ENCODE measurements around the gene CCNC.

- TF ChIP-seq, protein P1, sequence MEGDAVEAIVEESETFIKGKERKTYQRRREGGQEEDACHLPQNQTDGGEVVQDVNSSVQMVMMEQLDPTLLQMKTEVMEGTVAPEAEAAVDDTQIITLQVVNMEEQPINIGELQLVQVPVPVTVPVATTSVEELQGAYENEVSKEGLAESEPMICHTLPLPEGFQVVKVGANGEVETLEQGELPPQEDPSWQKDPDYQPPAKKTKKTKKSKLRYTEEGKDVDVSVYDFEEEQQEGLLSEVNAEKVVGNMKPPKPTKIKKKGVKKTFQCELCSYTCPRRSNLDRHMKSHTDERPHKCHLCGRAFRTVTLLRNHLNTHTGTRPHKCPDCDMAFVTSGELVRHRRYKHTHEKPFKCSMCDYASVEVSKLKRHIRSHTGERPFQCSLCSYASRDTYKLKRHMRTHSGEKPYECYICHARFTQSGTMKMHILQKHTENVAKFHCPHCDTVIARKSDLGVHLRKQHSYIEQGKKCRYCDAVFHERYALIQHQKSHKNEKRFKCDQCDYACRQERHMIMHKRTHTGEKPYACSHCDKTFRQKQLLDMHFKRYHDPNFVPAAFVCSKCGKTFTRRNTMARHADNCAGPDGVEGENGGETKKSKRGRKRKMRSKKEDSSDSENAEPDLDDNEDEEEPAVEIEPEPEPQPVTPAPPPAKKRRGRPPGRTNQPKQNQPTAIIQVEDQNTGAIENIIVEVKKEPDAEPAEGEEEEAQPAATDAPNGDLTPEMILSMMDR (IDR thresholded peaks at IDR 0.05): no peak
- no peak for TF ChIP-seq POLR2AphosphoS5 (IDR thresholded peaks at IDR 0.05)
These were observed 45.4 kb upstream of the CCNC start for GRCh38 chr6:99613705-99614429.

Measured in esophagus muscularis mucosa (tissue), 3 donors.